ENCODE data around the gene ZNF516. TPM values are rescaled to one million over a fixed set of nuclear protein-coding genes. Genes with fewer than 3 reads are reported as not detected.

Gene ZNF516
- total and polyA plus RNA-seq, 8 donors = 5.4 to 21.3 (median 12.7) TPM

DNA sequence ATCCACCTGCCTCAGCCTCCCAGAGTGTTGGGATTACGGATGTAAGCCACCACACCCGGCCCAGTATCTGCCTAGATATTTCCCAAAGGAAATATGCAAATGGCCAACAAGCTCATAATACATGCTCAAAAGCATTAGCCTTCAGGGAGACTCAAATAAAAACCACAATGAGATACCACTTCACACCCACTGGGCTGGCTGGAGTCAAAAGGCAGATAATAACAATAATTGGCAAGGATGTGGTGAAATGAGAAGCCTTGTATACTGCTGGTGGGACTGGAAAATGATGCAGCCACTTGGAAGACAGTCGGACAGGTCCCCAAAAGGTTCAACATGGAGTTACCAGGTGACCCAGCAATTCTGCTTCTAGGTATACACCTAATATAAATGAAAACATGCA, 20.5 kb upstream of the ZNF516 start:
- intact Hi-C loops (cut with DNase I) = no loop called here
- H3K27me3 ChIP-seq = peaks cover 0 to 13% (median 0%) of the 10 kb centered on the region in 4 donors
- 71 to 84% methylated on average over 3 of the region's 3 CpGs for WGBS, 2 donors
- TF ChIP-seq CTCF (IDR thresholded peaks at IDR 0.05) = no peak
- no peak overlapping the region for H3K27ac ChIP-seq
- ATAC-seq = no peak
- no peaks in the 10 kb centered on the region for H3K36me3 ChIP-seq
- H3K4me1 ChIP-seq = no peaks in the 10 kb centered on the region
- no peak overlapping the region for H3K4me3 ChIP-seq
- DNase-seq = no peak
- FAIRE-seq = no peak
- H3K9me3 ChIP-seq = no peaks in the 10 kb centered on the region

DNA sequence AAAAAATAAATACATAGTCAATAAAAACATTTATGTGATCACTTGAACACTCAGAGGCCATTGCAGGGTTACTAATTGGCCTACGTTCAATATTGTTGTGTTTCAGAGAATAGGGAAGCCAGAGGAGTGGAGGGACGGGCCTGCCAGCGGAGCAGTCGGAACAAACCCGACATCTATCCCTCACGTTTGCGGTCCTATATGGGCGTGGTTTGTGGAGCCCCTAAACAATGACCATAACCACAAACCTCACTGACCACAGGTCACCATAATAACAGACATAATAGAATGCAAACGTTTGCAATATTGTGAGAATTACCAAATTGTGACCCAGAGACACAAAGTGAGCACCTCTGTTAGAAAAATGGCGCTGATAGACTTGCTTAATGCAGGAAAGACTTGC, 19.5 kb upstream of the ZNF516 start:
- ATAC-seq (no peak), FAIRE-seq (no peak), DNase-seq (no peak)
- Histone ChIP-seq H3K4me1 (no peaks in the 10 kb centered on the region), H3K27me3 (peaks cover 0 to 13% (median 0%) of the 10 kb centered on the region in 4 donors), H3K27ac (no peak overlapping the region), H3K36me3 (no peaks in the 10 kb centered on the region), H3K9me3 (no peaks in the 10 kb centered on the region), H3K4me3 (no peak overlapping the region)
- WGBS, 2 donors = 76 to 83% methylated on average over 10 of the region's 10 CpGs
- intact Hi-C loops (cut with DNase I) = no loop called here
- TF ChIP-seq CTCF (IDR thresholded peaks at IDR 0.05) = no peak

GRCh38 chr18:76507830-76508385, 12.9 kb upstream of the ZNF516 start:
- ATAC-seq (no peak), DNase-seq (no peak)

GRCh38 chr18:76506974-76507764, 12.1 kb upstream of the ZNF516 start:
- Histone ChIP-seq H3K4me3 (no peak overlapping the region), H3K27me3 (no peaks in the 10 kb centered on the region), H3K9me3 (no peaks in the 10 kb centered on the region), H3K4me1 (no peaks in the 10 kb centered on the region), H3K27ac (no peak overlapping the region), H3K36me3 (no peaks in the 10 kb centered on the region)
- no peak for TF ChIP-seq CTCF (IDR thresholded peaks at IDR 0.05)
- intact Hi-C loops (cut with DNase I) = no loop called here
- ATAC-seq = no peak
- DNase-seq = no peak
- no peak for FAIRE-seq
- WGBS, 2 donors = 79 to 81% methylated on average over 21 of the region's 21 CpGs

More at GRCh38 chr18:76507830-76508385, 12.9 kb upstream of the ZNF516 start:
- no peaks in the 10 kb centered on the region for H3K36me3 ChIP-seq
- intact Hi-C loops (cut with DNase I) = no loop called here
- no peak overlapping the region for H3K4me3 ChIP-seq
- H3K4me1 ChIP-seq = no peaks in the 10 kb centered on the region
- H3K9me3 ChIP-seq = no peaks in the 10 kb centered on the region
- FAIRE-seq = no peak
- H3K27ac ChIP-seq = no peak overlapping the region
- WGBS, 2 donors = 90 to 92% methylated on average over 17 of the region's 17 CpGs
- no peak for TF ChIP-seq CTCF (IDR thresholded peaks at IDR 0.05)
- H3K27me3 ChIP-seq = no peaks in the 10 kb centered on the region

GRCh38 chr18:76506395-76506794, 11.4 kb upstream of the ZNF516 start:
- DNase-seq (no peak), ATAC-seq (no peak), FAIRE-seq (no peak)
- Histone ChIP-seq H3K4me3 (no peak overlapping the region), H3K9me3 (no peaks in the 10 kb centered on the region), H3K36me3 (no peaks in the 10 kb centered on the region), H3K4me1 (no peaks in the 10 kb centered on the region), H3K27ac (no peak overlapping the region), H3K27me3 (no peaks in the 10 kb centered on the region)
- WGBS, 2 donors = 83 to 87% methylated on average over 9 of the region's 9 CpGs
- TF ChIP-seq CTCF (IDR thresholded peaks at IDR 0.05) = no peak
- intact Hi-C loops (cut with DNase I) = no loop called here
